ENCODE results near the gene SLC34A3. TPM values are rescaled to one million over a fixed set of nuclear protein-coding genes. Genes with fewer than 3 reads are reported as not detected.

Gene SLC34A3
- total RNA-seq, 1 donor from 2014 or later = 0.09 TPM

- H3K9ac ChIP-seq (ENCODE audit: low read length) = peak within 1 kb of the TSS; percentile 97
- H3K4me2 ChIP-seq (ENCODE audit: low read length) = peak within 1 kb of the TSS; percentile 98
- Mint-ChIP-seq H3K9me3 (ENCODE audit: unreplicated experiment) (no peaks in the 10 kb centered on the region), H3K4me3 (ENCODE audit: unreplicated experiment) (peak within 1 kb of the TSS; percentile 95), H3K27ac (ENCODE audit: unreplicated experiment) (peak within 1 kb of the TSS; percentile 89), H3K27me3 (ENCODE audit: low read depth, unreplicated experiment) (no peaks in the 10 kb centered on the region), H3K36me3 (ENCODE audit: low read depth, unreplicated experiment) (peaks cover 4% of the 10 kb centered on the region), H3K4me1 (ENCODE audit: low read depth, unreplicated experiment) (peaks cover 14% of the 10 kb centered on the region)
- FAIRE-seq (no peak), DNase-seq (ENCODE audit: low read depth) (peak; percentile 62)
- H2AFZ ChIP-seq (ENCODE audit: low read depth, low read length) = peak within 1 kb of the TSS; percentile 83
- H3K36me3 ChIP-seq (ENCODE audit: insufficient read depth, low read length) = no peaks in the 10 kb centered on the region
- peak within 1 kb of the TSS; percentile 90 for H3K4me3 ChIP-seq (ENCODE audit: insufficient read depth, low read depth, low read length)
- peaks cover 10% of the 10 kb centered on the region for H4K20me1 ChIP-seq (ENCODE audit: insufficient read depth, low read length)
- H3K27me3 ChIP-seq (ENCODE audit: insufficient read depth, low read length) = no peaks in the 10 kb centered on the region
- no peaks in the 10 kb centered on the region for H3K9me3 ChIP-seq (ENCODE audit: insufficient read depth, low read depth, low read length)
- H3K79me2 ChIP-seq (ENCODE audit: insufficient read depth, low read length) = peaks cover 53% of the 10 kb centered on the region
- H3K4me1 ChIP-seq (ENCODE audit: insufficient read depth, low read length) = peaks cover 23% of the 10 kb centered on the region
- TF ChIP-seq EZH2 (IDR thresholded peaks at IDR 0.05; ENCODE audit: insufficient read depth, low read length) = no peak
- TF ChIP-seq CTCF (IDR thresholded peaks at IDR 0.05; ENCODE audit: insufficient read depth, low read depth, low read length) = no peak
- peak within 1 kb of the TSS; percentile 85 for H3K27ac ChIP-seq (ENCODE audit: low read depth, low read length)
Observed at GRCh38 chr9:137205126-137206069, 25.3 kb upstream of the SLC34A3 start, which contains the start of the genes NDOR1 and TMEM203. NDOR1 (plus strand) TSS chr9:137205700; CDS start chr9:137205778, 78 bp downstream. TMEM203 (minus strand) TSS chr9:137205648; CDS start chr9:137205414, 234 bp downstream.

GRCh38 chr9:137206602-137207001 lies 24.1 kb upstream of the SLC34A3 start:
- peak overlapping the region; percentile 90 for H3K4me3 ChIP-seq (ENCODE audit: insufficient read depth, low read depth, low read length)
- H3K9me3 ChIP-seq (ENCODE audit: insufficient read depth, low read depth, low read length) = no peaks in the 10 kb centered on the region
- H3K4me1 ChIP-seq (ENCODE audit: insufficient read depth, low read length) = peaks cover 23% of the 10 kb centered on the region
- no peaks in the 10 kb centered on the region for H3K36me3 ChIP-seq (ENCODE audit: insufficient read depth, low read length)
- Mint-ChIP-seq H3K4me3 (ENCODE audit: unreplicated experiment) (peak overlapping the region; percentile 95), H3K36me3 (ENCODE audit: low read depth, unreplicated experiment) (peaks cover 6% of the 10 kb centered on the region), H3K9me3 (ENCODE audit: unreplicated experiment) (no peaks in the 10 kb centered on the region), H3K4me1 (ENCODE audit: low read depth, unreplicated experiment) (peaks cover 12% of the 10 kb centered on the region), H3K27ac (ENCODE audit: unreplicated experiment) (peak overlapping the region; percentile 85), H3K27me3 (ENCODE audit: low read depth, unreplicated experiment) (no peaks in the 10 kb centered on the region)
- FAIRE-seq (no peak), DNase-seq (ENCODE audit: low read depth) (no peak)
- H4K20me1 ChIP-seq (ENCODE audit: insufficient read depth, low read length) = peaks cover 10% of the 10 kb centered on the region
- H3K27me3 ChIP-seq (ENCODE audit: insufficient read depth, low read length) = no peaks in the 10 kb centered on the region
- TF ChIP-seq EZH2 (IDR thresholded peaks at IDR 0.05; ENCODE audit: insufficient read depth, low read length) = no peak
- TF ChIP-seq CTCF (IDR thresholded peaks at IDR 0.05; ENCODE audit: insufficient read depth, low read depth, low read length) = no peak
- peaks cover 50% of the 10 kb centered on the region for H3K79me2 ChIP-seq (ENCODE audit: insufficient read depth, low read length)
- H3K4me2 ChIP-seq (ENCODE audit: low read length) = peak overlapping the region; percentile 98
- peak overlapping the region; percentile 97 for H3K9ac ChIP-seq (ENCODE audit: low read length)
- H3K27ac ChIP-seq (ENCODE audit: low read depth, low read length) = no peak overlapping the region
- no peak overlapping the region for H2AFZ ChIP-seq (ENCODE audit: low read depth, low read length)
